HG02885 (cell line): Measurements from ENCODE around the gene RBFA.
"Not testable (repeated sequence)": the region's sequence is repeated elsewhere in the genome, so short reads cannot be mapped to it uniquely, and the experiment has no call there.

Experiments used
- ATAC-seq: cut with Tn5 transposase; IDR thresholded peaks from one replicate; pipeline ENCODE4 v1.9.1; 2021; ENCODE audit warnings: mild to moderate bottlenecking; ENCODE audit not compliant: unreplicated experiment, poor library complexity

Gene RBFA

GRCh38 chr18:80026363-80026762 lies 7.9 kb upstream of the RBFA start:
- ATAC-seq = no peak

DNA sequence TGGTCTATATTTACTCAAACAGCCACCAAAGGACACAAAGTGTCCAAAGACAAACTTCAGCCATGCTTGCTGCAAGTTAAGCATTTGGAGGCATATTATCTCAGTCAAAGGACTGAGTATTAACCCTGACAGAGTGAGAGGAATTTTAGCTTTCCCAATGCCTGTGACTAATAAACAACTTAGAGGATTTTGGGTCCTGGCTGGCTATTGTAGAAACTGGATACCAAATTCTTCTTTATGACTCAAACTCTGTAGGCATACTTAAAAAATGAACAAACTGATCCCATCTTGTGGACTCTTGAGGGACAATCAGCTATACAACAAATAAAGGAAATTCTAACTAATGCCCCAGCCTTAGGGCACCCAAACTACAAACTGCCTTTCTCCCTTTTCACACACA lies 6.5 kb upstream of the RBFA start:
- not testable (repeated sequence) for ATAC-seq

DNA sequence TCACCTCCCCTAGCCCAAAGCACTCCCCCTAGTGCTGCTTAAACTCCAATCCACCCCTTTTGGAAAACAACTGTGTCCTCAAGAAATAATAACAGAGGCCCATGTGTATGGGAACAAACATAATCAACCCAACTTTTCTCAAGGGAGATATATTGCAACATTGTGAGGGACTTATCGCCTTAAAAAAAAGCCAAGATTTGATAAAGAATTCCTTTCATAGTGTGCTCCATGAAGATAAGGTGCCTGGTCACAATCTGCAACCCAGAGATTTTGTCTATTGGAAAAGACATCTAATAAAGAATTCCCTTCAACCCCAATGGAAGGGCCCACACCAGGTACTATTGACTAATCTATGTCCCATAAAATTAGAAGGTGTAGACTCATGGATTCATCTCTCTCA lies 4.5 kb upstream of the RBFA start:
- ATAC-seq = no peak

- ATAC-seq = peak; percentile 51
These were observed 810 bp upstream of the RBFA start for GRCh38 chr18:80033181-80034067.

- no peak for ATAC-seq
These were observed 695 bp downstream of the RBFA start for GRCh38 chr18:80034852-80035406.

- no peak for ATAC-seq
These were observed 1.8 kb downstream of the RBFA start for GRCh38 chr18:80035997-80036396.

GRCh38 chr18:80037300-80037699 lies 3.1 kb downstream of the RBFA start:
- ATAC-seq = no peak

DNA sequence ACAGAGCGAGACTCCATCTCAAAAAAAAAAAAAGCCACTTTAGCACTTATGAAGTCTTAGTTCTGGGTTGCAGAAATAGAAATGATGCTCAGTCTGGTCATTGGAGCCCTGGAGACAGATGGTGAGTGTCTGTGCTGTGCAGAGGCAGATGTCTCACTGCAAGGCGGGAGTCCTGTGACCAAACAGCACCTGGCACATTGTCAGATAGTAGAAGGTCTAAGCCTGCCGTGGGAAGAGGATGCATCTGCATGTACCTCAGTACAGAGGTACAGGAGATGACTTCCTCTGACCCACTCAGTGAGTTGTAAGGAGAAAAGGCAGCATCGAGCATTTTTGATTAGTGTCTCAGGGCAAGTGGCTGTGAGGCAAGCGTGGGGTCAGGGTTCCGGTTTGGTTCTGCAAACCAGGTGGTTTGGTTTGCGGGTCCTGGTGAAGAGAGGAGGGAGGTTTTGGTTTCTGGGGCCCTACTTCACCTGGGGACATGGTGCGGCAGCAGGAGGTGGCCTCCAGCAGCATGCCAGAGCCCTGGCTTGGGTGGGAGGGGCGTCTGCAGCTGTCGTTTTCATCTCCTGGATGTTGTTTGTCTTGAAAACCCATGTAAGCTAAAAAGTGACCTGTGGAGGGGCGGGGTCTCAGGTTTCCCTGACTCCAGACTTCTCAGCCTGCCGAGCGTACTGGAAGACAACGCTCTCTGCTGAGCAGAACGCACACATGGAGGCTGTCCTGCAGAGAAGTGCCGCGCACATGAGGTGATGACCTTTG lies 3.8 kb downstream of the RBFA start:
- no peak for ATAC-seq

DNA sequence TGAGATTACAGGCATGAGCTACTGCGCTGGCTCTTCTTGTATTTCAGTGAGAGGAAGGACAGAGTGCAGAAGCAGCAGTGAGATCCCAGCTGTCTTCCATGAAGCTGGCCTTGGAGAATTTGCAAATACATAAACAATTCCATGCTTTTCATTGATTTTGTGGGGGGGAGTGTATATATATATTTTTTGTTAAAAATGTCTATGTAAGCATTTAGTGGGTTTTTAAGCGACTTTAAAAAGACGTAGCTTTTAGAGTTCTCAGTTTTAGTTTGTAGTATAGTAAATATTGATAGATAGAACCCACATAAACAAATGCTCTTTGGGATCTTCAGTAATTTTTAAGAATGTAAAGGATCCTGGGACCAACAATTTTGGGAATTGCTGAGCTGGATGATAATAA lies 6.3 kb downstream of the RBFA start:
- ATAC-seq = no peak

DNA sequence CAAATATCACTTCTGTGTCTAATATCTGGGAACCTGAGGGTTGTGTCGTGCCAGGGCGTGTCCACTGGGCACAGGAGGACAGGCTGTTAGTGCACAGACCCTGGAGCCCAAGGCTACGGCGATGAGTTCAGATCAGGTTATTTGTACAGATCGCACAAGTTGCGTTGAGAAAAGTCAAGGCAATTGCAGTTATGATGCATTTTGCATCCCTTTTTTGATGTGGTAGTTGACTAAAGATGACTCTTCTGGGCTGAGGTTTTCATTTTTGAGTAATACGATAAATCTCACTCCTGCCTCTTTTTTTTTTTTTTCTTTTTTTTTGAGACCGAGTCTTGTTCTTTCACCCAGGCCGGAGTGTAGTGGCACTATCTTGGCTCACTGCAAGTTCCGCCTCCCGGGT lies 7.2 kb downstream of the RBFA start:
- ATAC-seq = no peak

GRCh38 chr18:80042785-80043184 lies 8.6 kb downstream of the RBFA start:
- ATAC-seq = peak; percentile 54

DNA sequence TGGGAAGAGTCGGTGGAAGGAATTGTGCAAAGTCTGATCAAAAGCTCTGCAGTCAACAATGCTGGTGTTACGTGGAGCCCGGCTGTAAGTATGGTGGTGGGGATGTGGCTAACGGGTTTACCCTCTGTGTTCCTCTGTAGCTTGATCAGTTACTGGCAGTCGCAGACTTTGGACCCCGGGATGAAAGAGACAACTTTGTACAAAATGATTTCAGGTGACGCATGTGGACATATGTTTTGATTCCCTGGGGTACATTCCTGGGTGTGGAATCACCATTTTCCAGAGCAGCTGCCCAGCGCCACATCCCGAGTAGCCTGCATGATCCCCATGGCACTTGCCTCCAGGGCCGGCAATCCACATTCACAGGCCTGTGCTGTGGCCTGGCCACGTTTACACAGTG lies 9.8 kb downstream of the RBFA start:
- no peak for ATAC-seq

GRCh38 chr18:80046011-80046410 lies 11.8 kb downstream of the RBFA start:
- no peak for ATAC-seq

- no peak for ATAC-seq
These were observed 12.2 kb downstream of the RBFA start for GRCh38 chr18:80046431-80046830.

DNA sequence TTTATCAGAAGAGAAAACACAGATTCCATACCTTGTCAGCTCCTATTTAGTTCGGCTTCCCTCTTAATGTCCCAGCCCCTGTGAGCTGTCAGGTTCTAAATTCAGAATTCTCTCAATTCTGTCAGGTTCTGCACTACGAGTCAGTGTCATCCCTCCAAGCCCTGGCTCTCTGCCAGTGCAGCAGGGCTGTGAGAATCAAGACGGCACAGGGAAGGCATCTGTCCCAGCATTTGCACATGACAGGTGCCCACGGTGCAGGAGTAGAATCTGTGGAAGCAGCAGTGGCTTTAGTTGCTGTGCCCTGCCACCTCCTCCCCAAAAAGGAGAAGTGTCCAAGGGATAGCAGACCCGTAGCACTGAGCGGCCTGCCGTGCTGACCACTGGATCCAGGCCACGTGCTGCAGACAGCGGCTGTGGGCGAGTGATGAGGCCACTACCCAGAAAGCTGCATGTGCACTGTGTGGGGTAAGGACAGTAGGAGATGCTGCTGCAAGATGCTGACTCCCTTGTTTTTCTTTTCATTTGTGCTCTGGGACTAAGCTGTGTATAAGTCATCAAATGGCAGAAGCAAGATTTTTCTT lies 12.8 kb downstream of the RBFA start:
- ATAC-seq = no peak

DNA sequence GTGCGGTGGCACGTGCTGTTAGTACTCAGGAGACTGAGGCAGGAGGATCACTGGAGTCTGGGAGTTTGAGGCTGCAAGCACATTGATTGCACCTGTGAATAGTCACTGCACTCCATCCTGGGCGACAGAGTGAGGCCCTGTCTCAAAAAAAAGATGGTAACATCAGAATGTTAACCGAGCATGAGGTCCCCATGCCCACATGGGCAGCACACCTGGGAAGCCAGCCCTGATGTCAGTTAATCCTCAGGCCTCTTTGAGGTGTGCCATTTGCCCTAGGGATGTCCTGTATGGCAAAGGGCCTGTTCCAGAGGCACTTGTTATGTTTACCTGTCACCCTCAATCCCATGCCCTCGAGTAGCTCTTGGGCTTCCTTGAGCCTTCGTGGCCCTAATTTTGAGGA lies 16.6 kb downstream of the RBFA start:
- ATAC-seq = no peak

DNA sequence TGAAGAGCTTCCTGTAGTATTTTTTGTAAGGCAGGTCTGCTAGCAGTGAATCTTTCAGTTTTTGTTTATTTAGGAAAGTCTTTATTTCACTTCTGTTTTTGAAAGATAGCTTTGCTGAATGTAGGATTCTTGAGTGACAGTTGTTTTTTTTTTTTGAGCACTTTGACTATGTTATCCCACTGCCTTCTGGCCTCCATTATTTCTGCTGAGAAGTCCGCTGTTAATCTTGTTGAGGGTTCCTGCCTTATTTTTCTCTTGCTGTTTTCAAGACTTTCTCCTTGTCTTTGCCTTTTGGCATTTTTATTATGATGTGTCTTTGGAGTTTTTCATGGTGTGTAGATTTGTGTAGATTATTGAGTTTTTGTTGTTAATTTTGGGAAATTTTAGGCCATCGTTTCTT lies 21.9 kb downstream of the RBFA start:
- no peak for ATAC-seq

GRCh38 chr18:80059945-80060344 lies 25.7 kb downstream of the RBFA start:
- no peak for ATAC-seq

DNA sequence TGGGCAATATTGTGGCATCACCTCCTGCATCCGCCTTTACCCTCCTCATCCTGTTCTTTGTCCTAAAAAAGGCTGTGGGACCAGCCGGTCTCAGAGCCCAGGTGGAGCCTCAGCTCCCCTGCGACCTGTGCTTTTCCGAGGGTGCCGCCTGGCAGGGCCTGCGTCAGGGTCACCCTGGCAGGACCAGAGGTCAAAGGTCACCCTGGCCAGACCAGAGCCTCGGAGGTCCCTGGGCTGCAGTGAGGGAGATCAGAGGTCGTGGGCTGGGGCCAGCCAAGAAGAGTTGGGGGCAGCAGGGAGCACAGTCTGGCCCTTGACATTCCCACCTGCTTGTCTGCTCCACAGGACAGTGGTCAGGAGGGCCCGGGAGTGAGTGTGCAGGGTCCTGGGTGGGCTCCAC lies 31.5 kb downstream of the RBFA start:
- ATAC-seq = no peak

DNA sequence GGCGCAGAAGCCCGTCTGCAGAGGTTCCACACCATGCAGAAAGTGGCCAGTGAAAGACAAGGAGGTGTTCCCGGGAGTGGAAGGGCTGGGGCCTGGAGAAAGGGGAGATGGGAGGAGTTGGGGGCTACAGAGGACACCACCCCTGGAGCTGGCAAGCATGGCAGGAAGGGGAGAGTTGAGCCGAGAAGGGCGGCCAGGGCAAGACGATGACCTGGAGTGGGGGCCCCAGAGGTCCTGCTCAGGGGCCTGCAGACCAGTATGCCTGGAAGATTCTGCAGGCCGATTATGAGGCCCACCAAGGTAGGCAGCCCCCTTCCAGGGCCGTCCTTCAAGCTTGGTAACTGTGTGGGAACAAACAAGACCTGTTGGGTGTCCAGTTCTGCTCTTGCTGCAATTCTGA lies 33.1 kb downstream of the RBFA start:
- ATAC-seq = no peak

GRCh38 chr18:80067897-80068296 lies 33.7 kb downstream of the RBFA start:
- no peak for ATAC-seq
